A549 (cell line): ENCODE results near the gene MOB1A. TPM values are rescaled to one million over a fixed set of nuclear protein-coding genes. Genes with fewer than 3 reads are reported as not detected.

Experiments used
- ATAC-seq, 2 experiments: fragments of 200-7000 bp in 1 of 2; fragments of >200 bp in 1 of 2; cut with Nextera tagmentation in 1 of 2; cut with Tn5 transposase in 1 of 2; 3 replicates each; pipeline versions ENCODE4 v1.8.0 to v1.9.1; 2018 to 2020; ENCODE audit warnings: mild to moderate bottlenecking in 1 of 2, moderate library complexity in 1 of 2
- CTCF ChIA-PET: fragments of 300-600 bp; sonication (Branson Sonifier 250); formaldehyde crosslinking; extraction: SDS; loops from one replicate; lab custom pipeline; 2021; ENCODE audit warnings: antibody characterized with exemption, inconsistent platforms; lab: Yijun Ruan, JAX
- POLR2A ChIA-PET: fragments of 350-600 bp; formaldehyde crosslinking; extraction: SDS; loops from one replicate; lab custom pipeline; 2021; ENCODE audit warnings: antibody characterized with exemption, inconsistent platforms; lab: Yijun Ruan, JAX
- DNase-seq, 2 experiments: peaks; one replicate each; pipeline versions ENCODE4 v3.0.0 to v3.0.0-alpha.2; 2011 to 2016; ENCODE audit warnings: low read depth in 1 of 2, low spot score in 1 of 2
- FAIRE-seq: peaks from 2 replicates; lab custom pipeline; 2011; peaks lifted over from hg19 to GRCh38; lab: Jason Lieb, UNC
- H3K27ac ChIP-seq, 2 experiments: fragments of >200 bp; sonication (Bioruptor Twin); formaldehyde crosslinking; 3 replicates each; pipeline ENCODE4 v1.5.1; 2016 to 2017
- H3K4me1 ChIP-seq: fragments of >200 bp; sonication (Bioruptor Twin); formaldehyde crosslinking; 3 replicates; pipeline ENCODE4 v1.6.1; 2016
- H3K4me2 ChIP-seq: fragments of >200 bp; sonication (Bioruptor Twin); formaldehyde crosslinking; 3 replicates; pipeline ENCODE4 v1.6.1; 2016
- H3K4me3 ChIP-seq: fragments of >200 bp; sonication (Bioruptor Twin); formaldehyde crosslinking; 3 replicates; pipeline ENCODE4 v1.5.1; 2016
- H3K9me3 ChIP-seq: fragments of >200 bp; sonication (Bioruptor Twin); formaldehyde crosslinking; 3 replicates; pipeline ENCODE4 v1.6.1; 2016
- BHLHE40 ChIP-seq: IDR thresholded peaks from 2 replicates; pipeline ENCODE4 v1.6.1; 2012; ENCODE audit warnings: low read depth, low read length, inconsistent platforms
- CHD4 ChIP-seq: fragments of 200-600 bp; sonication (generic); IDR thresholded peaks from 2 replicates; pipeline ENCODE4 v1.6.1; 2016; ENCODE audit warnings: antibody characterized with exemption, mild to moderate bottlenecking, borderline replicate concordance
- FOSB ChIP-seq: fragments of 250-450 bp; sonication (Bioruptor Pico); IDR thresholded peaks from 2 replicates; pipeline ENCODE4 v1.5.0; 2020; ENCODE audit warnings: mild to moderate bottlenecking, moderate library complexity
- FOSL2 ChIP-seq, 2 experiments: fragments of 450-650 bp in 1 of 2; fragments of >200 bp in 1 of 2; sonication (Bioruptor Twin) in 1 of 2; formaldehyde crosslinking; IDR thresholded peaks; 2 replicates each; pipeline versions ENCODE4 v1.5.0 to v1.6.1; 2016 to 2020; ENCODE audit warnings: mild to moderate bottlenecking in 1 of 2, moderate library complexity in 1 of 2
- FOXS1 ChIP-seq: fragments of 250-450 bp; sonication (Bioruptor Pico); IDR thresholded peaks from 2 replicates; pipeline ENCODE4 v1.5.0; 2020; ENCODE audit warnings: mild to moderate bottlenecking, moderate library complexity
- HDAC2 ChIP-seq: fragments of 200-600 bp; sonication (generic); IDR thresholded peaks from 2 replicates; pipeline ENCODE4 v1.6.1; 2016
- HOXB5 ChIP-seq: fragments of 250-450 bp; sonication (Bioruptor Pico); IDR thresholded peaks from 2 replicates; pipeline ENCODE4 v1.5.0; 2020; ENCODE audit warnings: mild to moderate bottlenecking, moderate library complexity
- MAFK ChIP-seq: fragments of 450-650 bp; IDR thresholded peaks from 2 replicates; pipeline ENCODE4 v1.6.1; 2014; ENCODE audit not compliant: partially characterized antibody
- MAX ChIP-seq: IDR thresholded peaks from 2 replicates; pipeline ENCODE4 v1.6.1; 2012
- NFE2L2 ChIP-seq: fragments of 150-350 bp; conservative IDR thresholded peaks from 2 replicates; pipeline ENCODE4 v1.6.1; 2014; ENCODE audit warnings: low read length
- NPAS2 ChIP-seq: fragments of 250-450 bp; sonication (Bioruptor Pico); IDR thresholded peaks from 2 replicates; pipeline ENCODE4 v1.8.0; 2022; ENCODE audit warnings: mild to moderate bottlenecking, moderate library complexity, borderline replicate concordance
- PBX3 ChIP-seq: IDR thresholded peaks from 2 replicates; pipeline ENCODE4 v1.6.1; 2012
- PHF8 ChIP-seq: fragments of 200-600 bp; sonication (generic); IDR thresholded peaks from 2 replicates; pipeline ENCODE4 v1.6.1; 2016; ENCODE audit warnings: low read depth, mild to moderate bottlenecking, antibody characterized with exemption, moderate library complexity, borderline replicate concordance
- RAD21 ChIP-seq, 2 experiments: fragments of >200 bp in 1 of 2; sonication (Bioruptor Twin) in 1 of 2; formaldehyde crosslinking in 1 of 2; IDR thresholded peaks in 1 of 2; conservative IDR thresholded peaks in 1 of 2; 2 replicates in 1 of 2; 3 replicates in 1 of 2; pipeline ENCODE4 v1.6.1; 2012 to 2018; ENCODE audit warnings: inconsistent platforms in 1 of 2
- RFX5 ChIP-seq: fragments of 450-650 bp; IDR thresholded peaks from 2 replicates; pipeline ENCODE4 v1.7.1; 2014; ENCODE audit warnings: antibody characterized with exemption, mild to moderate bottlenecking, moderate library complexity
- RNF2 ChIP-seq: fragments of 200-600 bp; sonication (generic); IDR thresholded peaks from 2 replicates; pipeline ENCODE4 v1.6.1; 2016; ENCODE audit warnings: low read depth, mild to moderate bottlenecking, antibody characterized with exemption, moderate library complexity, borderline replicate concordance
- SREBF2 ChIP-seq: fragments of 450-650 bp; IDR thresholded peaks from 2 replicates; pipeline ENCODE4 v1.6.1; 2014; ENCODE audit warnings: mild to moderate bottlenecking, moderate library complexity
- TP53 ChIP-seq: fragments of 250-450 bp; sonication (Bioruptor Pico); IDR thresholded peaks from 2 replicates; pipeline ENCODE4 v1.5.0; 2021; ENCODE audit warnings: mild to moderate bottlenecking, moderate library complexity
- USF2 ChIP-seq: fragments of 450-650 bp; IDR thresholded peaks from 2 replicates; pipeline ENCODE4 v1.6.1; 2014; ENCODE audit warnings: antibody characterized with exemption
- ZC3H11A ChIP-seq: fragments of 450-650 bp; IDR thresholded peaks from 2 replicates; pipeline ENCODE4 v1.6.1; 2014; ENCODE audit warnings: antibody characterized with exemption, mild to moderate bottlenecking
- WGBS: methylation state at CpG from one replicate; pipeline ENCODE4 v1.1.6; 2017; ENCODE audit errors: missing lambda C conversion rate; 5-methylcytosine and 5-hydroxymethylcytosine counted together
- polyA plus RNA-seq, 4 experiments: library from polyadenylated mRNA; depleted of rRNA in 3 of 4; stranded (reverse); fragments of >200 nt; fragmentation: RNase III in 1 of 4; extraction: RNeasy Plus Mini Kit Qiagen cat#74134 plus additional on column Dnase treatment in 1 of 4; gene quantifications; 2 replicates in 3 of 4; 3 replicates in 1 of 4; pipeline ENCODE4 v1.2.3, GENCODE V29; 2011 to 2017

The MOB1A gene
- polyA plus RNA-seq, 2 of the 4 experiments (the other 2 are of a cell fraction), result 72.6 to 108 TPM

- ATAC-seq (no peak; a peak in 1 of 6 replicates), DNase-seq (no peak), FAIRE-seq (no peak)
- 73% methylated on average over 9 of the region's 9 CpGs for WGBS
- H3K27ac ChIP-seq, result no peak overlapping the region
- TF ChIP-seq PBX3 (no peak), RAD21 (conservative IDR thresholded peaks at IDR 0.05 in 1 of 2, IDR thresholded peaks at IDR 0.05 in 1 of 2) (no peak), FOSB (no peak)
- no peak overlapping the region for H3K4me2 ChIP-seq
- no peaks in the 10 kb centered on the region for H3K9me3 ChIP-seq
- H3K4me3 ChIP-seq, result no peak overlapping the region
- H3K4me1 ChIP-seq, result peaks cover 6% of the 10 kb centered on the region; the same call in 1 of the 3 replicates
- ChIA-PET POLR2A (no interaction called here), CTCF (no interaction called here)
Measured at GRCh38 chr2:74186038-74186437, 7.4 kb upstream of the MOB1A start.

GRCh38 chr2:74183878-74184277 lies 5.2 kb upstream of the MOB1A start:
- no peak overlapping the region for H3K4me2 ChIP-seq
- no peak for ATAC-seq
- no peak overlapping the region for H3K27ac ChIP-seq
- peaks cover 10% of the 10 kb centered on the region; the same call in 1 of the 3 replicates for H3K4me1 ChIP-seq
- DNase-seq, result no peak
- FAIRE-seq, result no peak
- no peak overlapping the region for H3K4me3 ChIP-seq
- POLR2A ChIA-PET, result no interaction called here
- no peak for TF ChIP-seq PHF8
- TF ChIP-seq RFX5, result no peak
- TF ChIP-seq HOXB5 (CRISPR knock-in tag), result no peak
- TF ChIP-seq FOSL2 (IDR thresholded peaks at IDR 0.05), result no peak
- no peak for TF ChIP-seq FOSL2 (CRISPR knock-in tag; IDR thresholded peaks at IDR 0.05)
- TF ChIP-seq RNF2, result no peak
- no peak for TF ChIP-seq CHD4
- no peak for TF ChIP-seq SREBF2
- no peak for TF ChIP-seq NPAS2 (CRISPR knock-in tag)
- no peak for TF ChIP-seq BHLHE40
- TF ChIP-seq USF2, result no peak
- TF ChIP-seq MAX, result no peak
- TF ChIP-seq HDAC2, result no peak
- no peak for TF ChIP-seq ZC3H11A
- TF ChIP-seq, all 56 proteins: peak for 0
- CTCF ChIA-PET, result interaction anchor here (1.2 kb wide), 1 partner anchor 15 kb away, joined by 5 read pairs; the partner anchor contains the start of gene MTHFD2
- WGBS, result 54% methylated on average over 2 of the region's 2 CpGs
- no peaks in the 10 kb centered on the region for H3K9me3 ChIP-seq

- TF ChIP-seq MAFK, result peak; percentile 47
- TF ChIP-seq USF2, result no peak
- TF ChIP-seq NFE2L2, result no peak
- TF ChIP-seq FOXS1, result no peak
- TF ChIP-seq TP53 (CRISPR knock-in tag), result no peak
- CTCF ChIA-PET, result interaction anchor here (0.6 to 2.4 kb wide), 4 partner anchors 15 to 631 kb away, joined by 3 to 16 read pairs (median 4); partner anchors contain the start of genes BOLA3 and MTHFD2
- POLR2A ChIA-PET, result interaction anchor here (1.2 kb wide), 1 partner anchor 17 kb away, joined by 3 read pairs; the partner anchor contains the start of gene MTHFD2
- ATAC-seq, result no peak
- Histone ChIP-seq H3K9me3 (no peaks in the 10 kb centered on the region), H3K4me2 (no peak overlapping the region), H3K4me3 (no peak overlapping the region), H3K27ac (no peak overlapping the region), H3K4me1 (peaks cover 12% of the 10 kb centered on the region; the same call in 2 of the 3 replicates)
- WGBS, result 66% methylated on average over 7 of the region's 7 CpGs
- no peak for DNase-seq
- no peak for FAIRE-seq
Measured at GRCh38 chr2:74181739-74182138, 3.1 kb upstream of the MOB1A start.
